Inflammatory macrophage treated with lipopolysaccharide for 4 hours (primary cell): ENCODE measurements around the gene EYS.

Experiments used
- DNase-seq: peaks from one replicate; pipeline ENCODE4 v3.0.0-alpha.2; 2020

Gene EYS

GRCh38 chr6:64415926-64416325, 1291.1 kb downstream of the EYS start:
- DNase-seq = no peak

GRCh38 chr6:64411226-64411625, 1295.8 kb downstream of the EYS start:
- DNase-seq = no peak

- DNase-seq = no peak
These were observed 1297.1 kb downstream of the EYS start for GRCh38 chr6:64409948-64410347.

- DNase-seq = no peak
These were observed 1302.6 kb downstream of the EYS start for GRCh38 chr6:64404396-64404795.

- DNase-seq = no peak
These were observed 1323.7 kb downstream of the EYS start for GRCh38 chr6:64383277-64383676.

- no peak for DNase-seq
These were observed 1330.6 kb downstream of the EYS start for GRCh38 chr6:64376394-64376793.

GRCh38 chr6:64357430-64357829, 1349.6 kb downstream of the EYS start:
- no peak for DNase-seq

GRCh38 chr6:64347411-64347810, 1359.6 kb downstream of the EYS start:
- DNase-seq = no peak

GRCh38 chr6:64335195-64335594, 1371.8 kb downstream of the EYS start:
- DNase-seq = no peak

- no peak for DNase-seq
These were observed 1372.4 kb downstream of the EYS start for GRCh38 chr6:64334636-64335035.

- DNase-seq = peak; percentile 51
These were observed 1376.2 kb downstream of the EYS start for GRCh38 chr6:64330694-64331307.

GRCh38 chr6:64326939-64327338, 1380.1 kb downstream of the EYS start:
- peak; percentile 2 for DNase-seq

GRCh38 chr6:64325093-64325492, 1381.9 kb downstream of the EYS start:
- DNase-seq = no peak

GRCh38 chr6:64310214-64310613, 1396.8 kb downstream of the EYS start:
- DNase-seq = no peak

GRCh38 chr6:64301307-64302236, 1405.5 kb downstream of the EYS start:
- no peak for DNase-seq

- no peak for DNase-seq
These were observed 1407.8 kb downstream of the EYS start for GRCh38 chr6:64299176-64299575.

GRCh38 chr6:64294034-64294433, 1413.0 kb downstream of the EYS start:
- DNase-seq = no peak

- no peak for DNase-seq
These were observed 1413.7 kb downstream of the EYS start for GRCh38 chr6:64293298-64293697.

GRCh38 chr6:64290867-64291266, 1416.2 kb downstream of the EYS start:
- DNase-seq = no peak

- DNase-seq = no peak
These were observed 1417.1 kb downstream of the EYS start for GRCh38 chr6:64289931-64290330.

- DNase-seq = no peak
These were observed 1418.7 kb downstream of the EYS start for GRCh38 chr6:64288351-64288750.

- DNase-seq = no peak
These were observed 1425.9 kb downstream of the EYS start for GRCh38 chr6:64281167-64281566.

- no peak for DNase-seq
These were observed 1426.5 kb downstream of the EYS start for GRCh38 chr6:64280569-64280968.

- no peak for DNase-seq
These were observed 1436.9 kb downstream of the EYS start for GRCh38 chr6:64270083-64270482.
